HG03469 (cell line): ENCODE measurements around the gene COL2A1.
"Not testable (repeated sequence)": the region's sequence is repeated elsewhere in the genome, so short reads cannot be mapped to it uniquely, and the experiment has no call there.

Experiments used
- ATAC-seq: cut with Tn5 transposase; IDR thresholded peaks from one replicate; pipeline ENCODE4 v1.9.1; 2021; ENCODE audit warnings: mild to moderate bottlenecking, moderate library complexity, moderate number of reproducible peaks; ENCODE audit not compliant: unreplicated experiment

The COL2A1 gene

DNA sequence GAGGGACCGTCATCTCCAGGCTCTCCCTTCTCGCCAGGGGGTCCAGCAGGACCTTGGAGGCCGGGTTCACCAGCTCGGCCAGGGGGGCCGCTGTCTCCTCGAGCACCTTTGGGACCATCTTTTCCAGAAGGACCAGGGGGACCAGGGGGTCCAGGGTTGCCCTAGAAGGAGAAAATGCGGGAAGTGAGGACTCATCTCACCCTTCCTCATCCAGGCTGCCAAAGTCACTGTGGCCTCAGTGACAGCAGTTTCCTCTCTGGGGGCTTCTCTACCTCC lies 25.7 kb downstream of the COL2A1 start:
- no peak for ATAC-seq

- no peak for ATAC-seq
These were observed 26.3 kb downstream of the COL2A1 start for GRCh38 chr12:47977772-47978597.

DNA sequence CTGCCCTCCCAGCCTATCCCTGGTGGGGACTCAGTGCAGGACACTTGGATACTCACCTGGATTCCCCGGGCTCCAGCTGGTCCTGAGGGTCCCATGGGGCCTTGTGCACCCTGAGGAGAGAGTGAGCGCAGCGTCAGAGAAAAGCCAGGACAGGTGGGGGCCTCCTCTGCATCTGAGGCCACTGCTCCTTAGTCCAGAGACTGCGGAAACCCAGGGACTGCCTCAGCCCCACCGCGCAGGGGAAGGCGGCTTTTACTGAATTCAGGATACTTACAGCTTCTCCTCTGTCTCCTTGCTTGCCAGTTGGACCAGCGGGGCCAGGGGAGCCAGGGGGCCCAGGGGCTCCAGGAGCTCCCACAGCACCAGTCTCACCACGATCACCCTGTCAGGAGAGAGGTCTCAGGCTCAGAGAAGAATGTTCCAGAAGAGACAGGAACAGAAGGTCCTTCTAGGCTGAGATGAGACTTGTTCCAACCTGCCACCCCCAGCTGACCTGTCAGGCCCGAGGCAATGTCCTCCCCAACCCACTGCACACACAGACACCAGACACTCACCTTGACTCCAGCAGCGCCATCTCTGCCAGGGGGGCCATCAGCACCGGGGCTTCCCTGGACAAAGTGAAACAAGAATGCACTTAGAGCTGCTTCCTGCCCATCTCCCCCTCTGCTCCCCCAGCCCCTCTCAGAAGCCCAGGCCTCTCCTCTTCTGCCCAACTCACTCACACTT lies 27.1 kb downstream of the COL2A1 start:
- ATAC-seq = no peak

GRCh38 chr12:47975816-47976215 lies 28.5 kb downstream of the COL2A1 start:
- ATAC-seq = no peak

DNA sequence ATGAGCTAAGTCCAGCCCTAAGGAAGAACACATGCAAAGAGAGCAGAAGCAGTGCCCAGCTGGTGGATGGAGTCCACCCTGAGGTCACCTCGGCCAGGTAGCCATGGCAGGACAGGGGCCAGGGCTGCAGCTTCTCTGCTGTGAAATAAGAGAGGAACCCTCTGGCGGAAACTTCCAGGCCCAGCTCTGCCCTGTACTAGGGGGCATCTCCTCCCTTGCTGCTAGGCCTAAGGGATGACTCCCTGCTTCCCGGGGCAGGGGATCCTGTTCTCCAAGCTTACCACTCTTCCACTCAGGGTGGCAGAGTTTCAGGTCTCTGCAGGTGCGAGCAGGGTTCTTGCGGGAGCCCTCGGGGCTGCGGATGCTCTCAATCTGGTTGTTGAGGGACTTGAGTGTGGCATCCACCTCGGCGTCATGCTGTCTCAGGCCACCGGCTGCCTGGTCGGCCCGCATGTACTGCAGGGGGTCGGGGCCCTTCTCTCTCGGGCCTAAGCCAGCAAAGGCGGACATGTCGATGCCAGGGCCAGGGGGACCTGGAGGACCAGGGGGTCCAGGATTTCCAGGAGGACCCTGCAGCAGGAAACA lies 29.1 kb downstream of the COL2A1 start:
- no peak for ATAC-seq

GRCh38 chr12:47973870-47974269 lies 30.4 kb downstream of the COL2A1 start:
- ATAC-seq = no peak

GRCh38 chr12:47972895-47973294 lies 31.4 kb downstream of the COL2A1 start:
- ATAC-seq = no peak

- ATAC-seq = no peak
These were observed 33.4 kb downstream of the COL2A1 start for GRCh38 chr12:47970843-47971242.

GRCh38 chr12:47969845-47970244 lies 34.4 kb downstream of the COL2A1 start:
- ATAC-seq = no peak

- no peak for ATAC-seq
These were observed 36.6 kb downstream of the COL2A1 start for GRCh38 chr12:47967461-47968321.

DNA sequence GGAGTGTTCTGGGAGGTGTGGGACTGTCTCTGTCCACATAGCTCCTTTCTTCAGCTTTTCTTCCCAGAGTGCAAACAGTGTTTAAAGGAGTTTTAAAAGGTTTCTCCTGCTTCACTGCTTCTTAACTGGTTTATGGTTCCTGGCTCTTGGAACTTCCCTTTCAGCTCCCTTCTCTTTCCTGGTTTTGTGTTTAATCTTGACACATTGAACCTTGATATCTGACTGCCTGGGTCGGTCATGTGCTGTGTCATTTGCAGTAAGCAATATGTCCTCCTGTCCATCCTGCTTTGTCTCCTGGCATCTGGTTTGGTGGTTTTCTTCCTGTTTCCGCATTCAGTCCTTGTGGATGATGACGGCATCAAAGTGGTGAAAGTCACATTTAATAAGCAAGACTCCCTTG lies 38.7 kb downstream of the COL2A1 start:
- no peak for ATAC-seq

DNA sequence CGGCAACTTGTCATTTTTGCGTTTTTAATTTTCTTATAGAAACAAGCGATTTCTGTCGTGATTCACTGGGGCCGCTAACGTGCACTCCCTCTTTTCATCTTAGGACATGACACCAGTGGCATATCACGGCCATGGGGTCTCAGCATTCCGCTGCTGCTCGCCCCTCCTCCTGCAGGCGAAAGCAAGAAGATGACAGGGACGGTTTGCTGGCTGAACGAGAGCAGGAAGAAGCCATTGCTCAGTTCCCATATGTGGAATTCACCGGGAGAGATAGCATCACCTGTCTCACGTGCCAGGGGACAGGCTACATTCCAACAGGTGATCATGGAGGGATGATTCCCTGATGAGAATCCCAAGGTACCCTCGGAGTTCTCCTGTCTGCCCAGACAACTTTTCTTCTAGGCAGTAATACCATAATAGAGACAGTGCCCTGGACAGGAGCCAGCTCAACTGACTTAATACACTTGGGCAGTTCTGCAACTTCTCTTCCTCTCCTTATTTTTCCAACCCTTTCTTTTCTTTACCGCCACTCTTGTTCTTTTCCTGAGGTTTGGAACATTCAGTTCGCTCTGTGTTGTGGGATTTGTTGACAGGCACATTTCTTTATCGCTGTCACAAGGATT lies 40.1 kb downstream of the COL2A1 start:
- ATAC-seq = no peak

GRCh38 chr12:47963340-47964040 lies 40.8 kb downstream of the COL2A1 start, which contains the start of gene TMEM106C:
TSS of gene TMEM106C (plus strand) at chr12:47963596. CDS start at chr12:47964237, 641 bp downstream.
- ATAC-seq = peak; percentile 86

- no peak for ATAC-seq
These were observed 42.1 kb downstream of the COL2A1 start for GRCh38 chr12:47962198-47962597.

- ATAC-seq = not testable (repeated sequence)
These were observed 46.6 kb downstream of the COL2A1 start for GRCh38 chr12:47957671-47958070.

GRCh38 chr12:47955059-47955458 lies 49.2 kb downstream of the COL2A1 start:
- no peak for ATAC-seq

DNA sequence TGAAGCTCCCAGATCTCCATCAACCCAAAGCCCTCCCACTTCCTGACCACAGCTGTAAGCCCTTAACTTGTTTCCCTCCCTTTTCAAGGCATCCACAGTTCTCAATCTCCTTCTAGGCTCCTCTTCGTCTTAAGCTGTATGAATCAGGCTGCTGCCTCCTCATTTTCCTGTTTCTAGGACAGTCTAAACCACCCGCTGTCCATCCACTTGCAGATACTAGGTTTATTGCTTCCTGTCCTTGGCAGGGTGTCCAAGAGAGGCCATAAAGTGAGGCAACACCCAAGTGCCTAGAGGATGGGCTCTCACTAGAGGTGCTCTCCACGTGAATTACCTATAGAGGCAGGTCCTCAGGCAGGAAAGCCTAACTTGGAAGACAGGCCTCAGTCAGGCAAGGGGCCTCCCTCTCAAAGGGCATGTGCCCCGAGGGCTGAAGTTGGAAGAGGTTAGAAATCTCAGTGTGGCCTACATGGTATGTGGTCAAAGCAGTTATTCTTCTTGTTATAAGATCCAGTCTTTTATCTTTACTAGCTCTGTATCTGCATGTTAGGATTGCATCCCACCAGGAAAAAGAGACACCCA lies 49.7 kb downstream of the COL2A1 start:
- no peak for ATAC-seq

GRCh38 chr12:47954058-47954457 lies 50.2 kb downstream of the COL2A1 start:
- no peak for ATAC-seq

GRCh38 chr12:47950856-47951468 lies 53.3 kb downstream of the COL2A1 start:
- ATAC-seq = no peak
